NAMALWA (cell line): ENCODE results near the gene CRYBG1.

ENCODE experiments used
- DNase-seq: peaks from one replicate; pipeline ENCODE4 v3.0.0-alpha.2; 2015; ENCODE audit warnings: low spot score

The CRYBG1 gene

GRCh38 chr6:106458021-106458986, 97.8 kb downstream of the CRYBG1 start:
- no peak for DNase-seq

- DNase-seq: no peak
These were observed 100.0 kb downstream of the CRYBG1 start for GRCh38 chr6:106460481-106460880.

- DNase-seq: no peak
These were observed 100.6 kb downstream of the CRYBG1 start for GRCh38 chr6:106461084-106461483.

- no peak for DNase-seq
These were observed 102.5 kb downstream of the CRYBG1 start for GRCh38 chr6:106462923-106463557.

DNA sequence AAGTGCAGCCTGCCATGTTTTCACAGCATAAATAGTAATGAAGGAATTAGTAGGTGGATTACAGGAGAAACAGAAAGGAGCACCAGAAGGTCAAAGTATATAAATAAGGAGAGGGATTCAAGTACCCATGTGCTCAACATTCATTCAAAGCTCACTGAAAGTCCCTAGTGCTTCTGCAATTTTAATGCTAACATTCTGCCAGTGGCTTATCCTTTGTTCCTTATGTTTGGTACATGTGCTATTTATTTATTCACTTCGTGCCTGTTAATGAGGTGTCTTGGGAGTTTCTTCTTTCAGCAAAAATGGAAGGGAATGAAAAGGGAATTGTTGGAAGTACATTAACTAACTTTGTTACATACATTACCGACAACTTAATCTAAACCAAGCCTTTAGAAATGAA, 105.7 kb downstream of the CRYBG1 start:
- no peak for DNase-seq

- no peak for DNase-seq
These were observed 108.4 kb downstream of the CRYBG1 start for GRCh38 chr6:106468935-106469334.

DNA sequence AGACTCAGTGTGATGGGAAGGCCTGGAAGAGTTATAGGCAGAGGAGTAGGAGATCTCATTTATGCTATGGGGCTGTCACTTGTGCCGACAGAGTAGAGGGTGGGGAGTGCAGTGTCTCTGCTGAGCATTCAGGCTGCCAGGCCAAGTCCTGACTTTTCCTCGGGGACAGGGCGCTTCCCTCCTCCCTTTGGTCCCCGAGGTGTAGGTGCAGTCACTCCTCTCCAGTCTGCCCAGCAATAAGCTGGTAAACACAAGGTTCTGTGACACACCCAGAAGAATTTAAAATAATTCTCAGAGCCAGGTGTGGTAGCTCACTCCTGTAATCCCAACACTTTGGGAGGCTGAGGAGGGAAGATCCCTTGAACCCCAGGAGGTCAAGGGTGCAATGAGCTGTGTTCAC, 109.4 kb downstream of the CRYBG1 start:
- no peak for DNase-seq

- DNase-seq: no peak
These were observed 109.8 kb downstream of the CRYBG1 start for GRCh38 chr6:106470316-106470715.

GRCh38 chr6:106470811-106471210, 110.3 kb downstream of the CRYBG1 start:
- no peak for DNase-seq

GRCh38 chr6:106473812-106474211, 113.3 kb downstream of the CRYBG1 start:
- DNase-seq: no peak

- DNase-seq: no peak
These were observed 113.9 kb downstream of the CRYBG1 start for GRCh38 chr6:106474466-106474865.

DNA sequence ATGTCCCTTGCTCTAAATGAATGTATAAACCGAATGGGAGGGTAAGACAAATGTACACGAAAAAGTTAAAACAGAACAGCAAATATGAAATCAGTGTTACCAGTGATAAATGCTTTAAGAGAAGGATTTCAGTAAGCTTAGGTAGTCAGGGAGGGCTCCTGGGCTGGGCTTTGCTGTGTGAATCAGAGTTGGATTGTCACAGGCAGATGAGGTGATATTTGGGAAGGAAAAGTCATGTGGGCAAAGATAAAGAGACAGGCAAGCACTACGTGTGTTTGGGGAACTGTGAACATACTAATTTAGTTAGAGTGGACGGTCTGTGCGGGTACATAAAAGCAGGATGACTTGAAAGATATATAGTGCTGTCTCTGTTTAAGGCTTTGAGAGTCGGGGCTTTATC, 114.8 kb downstream of the CRYBG1 start:
- DNase-seq: no peak

GRCh38 chr6:106476331-106477105, 116.0 kb downstream of the CRYBG1 start:
- DNase-seq: no peak

DNA sequence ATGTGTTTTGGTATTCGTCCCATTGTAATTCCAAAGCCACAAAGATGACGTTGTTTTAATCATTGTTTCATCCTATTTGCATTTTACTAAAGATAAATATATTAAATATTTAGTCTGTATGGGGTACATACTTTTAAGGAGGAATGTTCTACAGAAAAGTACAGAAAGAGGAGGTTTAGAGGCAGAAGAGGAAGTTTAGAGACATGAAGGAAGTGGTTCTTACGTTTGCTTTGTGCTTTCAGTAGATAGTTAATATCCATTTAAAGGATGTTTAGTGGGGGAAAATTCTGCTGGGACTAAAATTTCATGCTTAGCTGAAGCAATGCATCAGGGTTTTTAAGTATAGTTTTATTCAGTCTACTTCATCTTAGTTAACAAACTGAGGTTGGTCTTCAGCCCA, 116.6 kb downstream of the CRYBG1 start:
- no peak for DNase-seq

DNA sequence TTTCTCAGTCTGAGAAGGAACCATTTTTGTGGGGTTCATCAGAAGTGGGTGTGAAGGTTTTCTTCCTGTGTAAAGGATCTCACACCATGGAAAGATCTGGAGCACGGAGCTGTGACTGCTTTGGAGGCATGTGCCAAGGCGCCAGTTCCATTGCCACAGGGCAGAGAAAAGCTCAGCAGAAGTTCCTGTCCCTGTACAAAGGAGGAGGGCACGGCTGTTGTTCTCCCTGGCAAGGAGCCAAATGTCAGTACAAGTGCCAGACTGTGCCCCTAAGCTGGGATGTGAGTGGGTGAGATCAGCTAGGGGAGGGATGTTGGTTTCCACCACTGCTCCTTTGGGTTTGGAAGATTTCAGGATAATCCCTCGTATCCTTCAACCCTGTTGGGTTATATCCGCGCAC, 117.3 kb downstream of the CRYBG1 start:
- no peak for DNase-seq

GRCh38 chr6:106486236-106486635, 125.7 kb downstream of the CRYBG1 start:
- no peak for DNase-seq

DNA sequence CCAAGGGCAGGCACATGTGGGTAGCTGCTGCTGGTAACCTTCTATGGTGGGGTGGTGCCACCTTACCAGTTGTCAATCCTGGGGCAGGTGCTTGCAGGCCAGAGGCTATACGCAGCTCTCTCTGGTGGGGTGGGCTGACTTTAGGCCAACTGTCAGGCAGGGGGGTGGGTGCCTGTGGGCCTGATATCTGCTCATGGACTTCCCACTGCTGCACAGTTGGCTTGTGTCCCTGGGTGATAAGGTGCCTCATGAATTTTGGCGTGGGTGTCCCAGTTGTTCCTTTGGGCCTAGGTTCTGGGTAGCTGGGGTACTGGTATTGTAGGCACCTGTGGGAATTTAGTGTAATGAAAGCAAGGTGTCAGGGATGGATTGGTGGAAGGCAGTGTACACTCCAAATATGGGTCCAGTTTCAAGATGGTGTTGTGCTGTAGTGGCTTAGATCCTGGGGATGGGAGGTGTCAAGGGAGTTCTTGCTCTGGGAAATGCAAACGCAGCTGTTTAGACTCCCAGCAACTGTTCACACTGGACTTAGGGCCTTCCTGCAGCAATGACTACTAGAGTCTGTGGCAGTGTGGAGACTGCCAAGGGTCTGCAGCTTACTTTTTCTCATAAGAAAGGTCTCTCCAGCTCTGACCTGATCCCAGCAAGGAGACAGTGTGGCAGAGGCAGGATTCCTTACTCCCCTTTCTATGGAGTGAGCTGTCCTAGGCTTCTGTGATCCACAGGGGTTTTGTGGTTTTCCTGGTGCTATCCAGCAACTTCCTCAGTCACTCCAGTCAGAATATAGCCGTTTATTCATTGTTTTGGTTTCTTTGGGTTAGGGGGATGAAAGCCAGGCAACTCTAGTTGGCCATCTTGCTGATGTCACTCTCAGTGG, 128.2 kb downstream of the CRYBG1 start:
- DNase-seq: no peak

DNA sequence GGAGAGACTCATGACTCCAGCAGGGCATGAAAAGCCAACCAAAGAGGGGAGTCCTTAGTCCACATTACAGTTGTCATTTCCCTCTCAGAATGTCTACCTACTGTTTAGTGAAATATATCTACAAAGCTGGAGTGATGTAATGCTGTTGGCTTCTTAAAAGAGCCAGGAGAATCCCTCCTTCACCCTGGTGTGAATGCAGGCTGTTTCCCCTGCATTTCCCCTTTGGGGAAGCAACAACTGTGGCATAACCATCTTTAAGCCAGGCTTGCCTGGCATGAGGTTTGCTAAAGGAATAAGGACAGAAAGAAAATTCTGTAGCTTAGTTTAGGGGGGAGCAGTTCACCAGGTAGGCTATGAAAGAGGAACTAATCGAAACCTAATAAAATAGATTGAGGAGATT, 129.5 kb downstream of the CRYBG1 start:
- no peak for DNase-seq

- no peak for DNase-seq
These were observed 129.9 kb downstream of the CRYBG1 start for GRCh38 chr6:106490436-106490835.

DNA sequence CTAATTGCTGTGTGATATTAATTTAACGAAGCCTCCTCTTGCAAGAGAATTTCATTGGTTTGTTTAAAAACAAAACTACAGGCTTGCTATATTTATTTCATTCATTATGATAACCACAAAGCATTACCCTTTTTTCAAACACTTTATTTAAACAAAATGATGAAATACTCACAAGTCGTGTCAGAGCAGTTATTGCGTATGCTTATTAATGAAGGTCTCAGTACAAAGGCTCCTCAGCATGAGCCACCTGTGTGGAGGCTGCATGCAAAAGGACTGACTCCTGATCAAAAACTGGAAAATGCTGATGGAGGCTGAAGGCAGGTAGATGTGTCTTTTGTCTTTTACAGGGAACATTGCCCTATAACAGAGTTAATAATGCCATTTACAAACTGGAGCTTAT, 130.5 kb downstream of the CRYBG1 start:
- DNase-seq: no peak

DNA sequence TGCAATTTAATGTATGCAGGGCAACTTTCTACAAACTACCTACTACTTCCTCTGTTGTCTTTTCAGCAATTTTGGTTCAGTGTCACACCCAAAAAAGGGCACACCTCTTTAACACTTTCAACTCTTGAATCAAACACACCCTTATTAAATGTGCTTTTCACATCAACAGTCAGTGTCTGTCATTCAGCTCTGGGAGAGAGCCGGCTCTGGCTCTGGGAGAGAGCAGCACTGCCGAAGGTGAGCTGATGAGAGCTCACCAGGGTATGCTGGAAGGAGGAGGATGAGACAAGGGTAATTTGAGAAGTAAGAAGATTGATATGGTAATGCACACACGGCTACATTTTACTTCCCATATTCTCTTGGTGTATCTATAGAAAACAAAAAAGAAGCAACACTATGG, 134.5 kb downstream of the CRYBG1 start:
- no peak for DNase-seq

- no peak for DNase-seq
These were observed 136.3 kb downstream of the CRYBG1 start for GRCh38 chr6:106496823-106497222.
